Measurements from ENCODE around the gene GARNL3. TPM values are rescaled to one million over a fixed set of nuclear protein-coding genes. Genes with fewer than 3 reads are reported as not detected.

GARNL3 gene
- total and polyA plus RNA-seq, 2 experiments from 2014 or later, result 8.7 to 21.9 TPM

GRCh38 chr9:127313042-127313560 lies 48.5 kb downstream of the GARNL3 start:
- DNase-seq (ENCODE audit: low spot score), result peak; percentile 7
- H4K20me1 ChIP-seq (replicated peaks; ENCODE audit: insufficient read depth), result no peaks in the 10 kb centered on the region
- H3K4me3 Mint-ChIP-seq, result no peak overlapping the region

More at GRCh38 chr9:127313042-127313560, 48.5 kb downstream of the GARNL3 start:
- H3K9me3 Mint-ChIP-seq, result no peaks in the 10 kb centered on the region
- peaks cover 7% of the 10 kb centered on the region; the same call in 2 of the 3 replicates for H3K4me1 Mint-ChIP-seq
- Histone ChIP-seq H3K79me2 (replicated peaks; ENCODE audit: insufficient read depth) (no peaks in the 10 kb centered on the region), H3K4me3 (no peak overlapping the region), H3K9me2 (ENCODE audit: insufficient read depth) (no peaks in the 10 kb centered on the region), H3K27me3 (ENCODE audit: insufficient read depth) (no peaks in the 10 kb centered on the region), H2AFZ (no peak overlapping the region), H3F3A (replicated peaks; ENCODE audit: low read depth) (no peaks in the 10 kb centered on the region), H3K27ac (ENCODE audit: low read depth) (no peak overlapping the region), H3K4me2 (no peak overlapping the region), H3K4me1 (ENCODE audit: insufficient read depth) (no peaks in the 10 kb centered on the region), H3K36me3 (ENCODE audit: insufficient read depth) (no peaks in the 10 kb centered on the region; the same call in 1 of the 2 replicates)
- no peaks in the 10 kb centered on the region; the same call in 2 of the 3 replicates for H3K36me3 Mint-ChIP-seq (ENCODE audit: low read depth)
- no peak for ATAC-seq
- TF ChIP-seq ETS1 (IDR thresholded peaks at IDR 0.05), result no peak
- TF ChIP-seq NANOG (IDR thresholded peaks at IDR 0.05; ENCODE audit: borderline replicate concordance), result no peak
- no peak for TF ChIP-seq STAT1 (IDR thresholded peaks at IDR 0.05; ENCODE audit: unreplicated experiment)
- TF ChIP-seq CTCF (conservative IDR thresholded peaks at IDR 0.05; ENCODE audit: low read depth in 2 of 2), result no peak
- TF ChIP-seq REST (IDR thresholded peaks at IDR 0.05; ENCODE audit: unreplicated experiment), result no peak
- TF ChIP-seq CREB1 (CRISPR knock-in tag; IDR thresholded peaks at IDR 0.05; ENCODE audit: low read depth), result no peak
- TF ChIP-seq POLR2AphosphoS5 (IDR thresholded peaks at IDR 0.05; ENCODE audit: low read depth), result no peak
- no peak for TF ChIP-seq JUNB (IDR thresholded peaks at IDR 0.05; ENCODE audit: unreplicated experiment)
- TF ChIP-seq ZNF331 (CRISPR knock-in tag; IDR thresholded peaks at IDR 0.05; ENCODE audit: low read depth), result no peak
- no peak for TF ChIP-seq ZNF114 (CRISPR knock-in tag; IDR thresholded peaks at IDR 0.05)
- no peak for TF ChIP-seq ZNF462 (CRISPR knock-in tag; IDR thresholded peaks at IDR 0.05)
- no peak for TF ChIP-seq EZH2phosphoT487 (IDR thresholded peaks at IDR 0.05; ENCODE audit: unreplicated experiment)
- H3K27me3 Mint-ChIP-seq (ENCODE audit: insufficient read depth, low read depth, poor library complexity), result no peaks in the 10 kb centered on the region
- no peak overlapping the region for H3K27ac Mint-ChIP-seq
